Measurements from ENCODE around the gene SPNS2.

SPNS2 gene

DNA sequence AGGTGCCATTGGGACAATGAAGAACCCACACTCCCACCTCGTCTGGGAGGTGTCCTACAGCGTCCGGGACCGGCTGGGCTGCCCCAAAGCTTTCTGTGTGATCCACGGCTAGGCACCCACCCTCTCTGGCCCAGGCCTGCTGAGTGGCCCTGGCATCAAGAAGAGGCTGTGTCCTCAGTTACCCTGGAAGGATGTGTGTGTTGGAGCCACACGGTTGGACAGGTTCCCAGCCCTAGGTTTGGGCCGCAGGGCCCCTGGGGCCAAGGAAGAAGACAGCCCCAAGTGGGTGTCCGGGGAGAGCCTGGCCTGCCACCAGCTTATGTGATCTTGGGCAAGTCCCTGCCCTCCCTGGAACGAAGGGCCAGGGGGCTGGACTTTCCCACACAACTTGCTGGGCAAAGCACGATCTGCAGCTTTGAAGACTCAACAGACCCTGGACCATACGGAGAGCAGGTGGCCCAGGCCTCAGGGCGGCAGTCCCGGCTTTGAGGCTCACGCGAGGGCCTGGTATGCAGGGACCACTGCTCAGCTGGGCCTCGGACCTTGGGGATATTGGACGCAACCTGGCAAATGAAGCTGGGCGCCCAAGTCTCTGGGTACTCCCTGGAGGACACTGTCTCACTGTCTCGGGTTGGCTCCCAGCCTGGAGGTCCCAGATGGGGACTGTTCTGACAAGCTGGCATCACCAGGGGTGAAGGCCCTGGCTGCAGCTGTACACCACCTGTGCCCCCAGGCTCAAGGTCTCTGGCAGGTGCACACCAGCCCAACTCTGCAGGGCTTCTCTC, 39.0 kb downstream of the SPNS2 start:
- DNase-seq (ENCODE audit: low read depth): no peak

DNA sequence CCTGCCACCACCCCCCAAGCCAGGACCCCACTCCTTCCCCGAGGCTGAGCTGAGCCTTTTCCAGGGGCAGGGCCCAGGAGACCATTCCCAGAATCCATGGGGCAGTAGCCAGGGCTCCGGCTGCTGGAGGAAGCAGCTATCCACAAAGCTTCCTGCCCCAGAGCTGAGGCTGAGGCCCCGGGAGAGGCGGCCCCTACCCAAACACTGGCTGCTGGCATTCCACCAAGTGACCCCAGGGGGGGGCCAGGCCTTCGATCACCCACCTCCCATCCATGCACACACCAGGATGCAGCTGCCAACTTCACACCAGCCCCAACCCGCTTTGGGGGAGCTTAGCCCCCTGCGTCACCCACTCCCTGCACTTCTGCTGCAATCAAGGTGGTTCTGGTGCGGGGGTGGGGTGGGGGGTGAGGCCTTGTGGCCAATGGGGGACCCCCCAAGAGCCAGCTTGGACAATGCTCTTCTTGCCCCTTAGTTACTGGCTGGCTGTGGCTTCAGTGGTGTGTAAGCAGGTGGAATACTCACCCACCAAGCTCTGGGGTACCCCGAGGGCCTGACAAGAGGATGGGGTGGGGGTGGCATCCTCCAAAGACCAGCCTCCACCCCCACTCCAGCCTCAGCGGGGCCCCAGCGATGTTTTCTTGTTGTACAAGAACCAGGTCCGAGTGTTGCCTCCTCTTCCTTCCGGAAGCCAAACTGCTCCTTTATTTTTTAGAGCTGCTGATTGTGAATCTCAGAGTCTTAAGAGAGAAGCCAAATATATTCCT, 39.7 kb downstream of the SPNS2 start:
- DNase-seq (ENCODE audit: low read depth): no peak

DNA sequence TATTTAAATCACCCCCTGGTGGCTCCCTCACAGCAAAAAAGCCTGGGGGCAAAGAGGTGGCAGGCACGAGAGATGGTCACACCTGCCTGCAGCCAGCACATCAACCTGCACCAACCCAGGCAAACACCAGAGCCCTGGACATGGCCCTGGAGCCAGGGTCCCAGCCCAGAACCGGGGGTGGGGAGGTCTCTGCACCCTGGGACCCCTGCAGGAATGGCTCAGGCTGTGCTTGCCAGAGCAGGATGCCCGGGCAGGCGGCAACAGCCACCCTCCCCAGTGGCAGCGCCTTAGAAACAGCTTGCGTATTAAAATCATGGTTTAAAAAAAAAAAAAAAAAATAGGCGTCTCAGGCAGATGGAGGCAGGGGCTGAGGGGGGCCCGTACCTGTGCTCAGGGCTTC, 40.3 kb downstream of the SPNS2 start:
- DNase-seq (ENCODE audit: low read depth): no peak

GRCh38 chr17:4539576-4540223, 41.0 kb downstream of the SPNS2 start:
- no peak for DNase-seq (ENCODE audit: low read depth)

GRCh38 chr17:4540224-4540651, 41.6 kb downstream of the SPNS2 start:
- DNase-seq (ENCODE audit: low read depth): no peak

GRCh38 chr17:4540687-4541327, 42.1 kb downstream of the SPNS2 start:
- no peak for DNase-seq (ENCODE audit: low read depth)

GRCh38 chr17:4541328-4542002, 42.8 kb downstream of the SPNS2 start:
- DNase-seq (ENCODE audit: low read depth): no peak

DNA sequence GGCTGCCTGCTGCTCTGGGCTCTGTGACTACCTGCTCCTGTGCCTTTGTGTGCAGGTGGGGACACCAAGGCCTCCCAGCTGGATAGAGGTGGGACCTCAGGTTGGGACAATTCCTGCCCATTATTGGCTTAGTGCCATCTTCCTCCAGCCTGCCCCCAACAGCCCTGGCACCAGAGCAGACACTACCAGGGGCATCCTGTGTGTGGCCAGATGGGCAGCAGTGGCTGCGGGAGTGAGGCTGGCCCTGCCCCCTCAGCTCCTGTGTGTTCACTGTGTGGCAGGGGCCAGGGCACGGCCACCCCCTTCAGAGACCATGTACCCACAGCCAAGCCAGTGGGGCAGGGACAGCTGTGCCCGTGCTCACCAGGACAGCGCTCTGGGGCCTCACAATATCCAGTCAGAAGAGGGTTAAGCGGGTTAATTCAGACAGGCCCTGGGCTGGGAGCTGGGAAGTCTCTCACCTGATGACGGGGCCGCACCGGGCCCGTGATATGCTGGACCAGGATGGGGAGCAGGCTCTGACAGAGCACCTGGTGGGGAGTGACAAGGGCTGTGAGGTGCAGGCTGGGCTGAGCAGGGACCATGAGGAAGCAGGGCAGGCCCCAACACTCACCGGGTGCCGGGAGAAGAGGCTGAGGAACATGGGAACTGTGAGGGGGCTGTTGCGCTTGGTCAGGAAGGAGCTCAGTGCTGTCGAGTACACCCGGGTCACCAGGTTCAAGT, 43.5 kb downstream of the SPNS2 start:
- no peak for DNase-seq (ENCODE audit: low read depth)

- no peak for DNase-seq (ENCODE audit: low read depth)
These were observed 44.1 kb downstream of the SPNS2 start for GRCh38 chr17:4542726-4543191.

GRCh38 chr17:4543557-4544026, 44.9 kb downstream of the SPNS2 start:
- no peak for DNase-seq (ENCODE audit: low read depth)

GRCh38 chr17:4544135-4544950, 45.7 kb downstream of the SPNS2 start:
- DNase-seq (ENCODE audit: low read depth): no peak

- DNase-seq (ENCODE audit: low read depth): no peak
These were observed 46.2 kb downstream of the SPNS2 start for GRCh38 chr17:4544951-4545216.

- no peak for DNase-seq (ENCODE audit: low read depth)
These were observed 46.7 kb downstream of the SPNS2 start for GRCh38 chr17:4545217-4545951.

DNA sequence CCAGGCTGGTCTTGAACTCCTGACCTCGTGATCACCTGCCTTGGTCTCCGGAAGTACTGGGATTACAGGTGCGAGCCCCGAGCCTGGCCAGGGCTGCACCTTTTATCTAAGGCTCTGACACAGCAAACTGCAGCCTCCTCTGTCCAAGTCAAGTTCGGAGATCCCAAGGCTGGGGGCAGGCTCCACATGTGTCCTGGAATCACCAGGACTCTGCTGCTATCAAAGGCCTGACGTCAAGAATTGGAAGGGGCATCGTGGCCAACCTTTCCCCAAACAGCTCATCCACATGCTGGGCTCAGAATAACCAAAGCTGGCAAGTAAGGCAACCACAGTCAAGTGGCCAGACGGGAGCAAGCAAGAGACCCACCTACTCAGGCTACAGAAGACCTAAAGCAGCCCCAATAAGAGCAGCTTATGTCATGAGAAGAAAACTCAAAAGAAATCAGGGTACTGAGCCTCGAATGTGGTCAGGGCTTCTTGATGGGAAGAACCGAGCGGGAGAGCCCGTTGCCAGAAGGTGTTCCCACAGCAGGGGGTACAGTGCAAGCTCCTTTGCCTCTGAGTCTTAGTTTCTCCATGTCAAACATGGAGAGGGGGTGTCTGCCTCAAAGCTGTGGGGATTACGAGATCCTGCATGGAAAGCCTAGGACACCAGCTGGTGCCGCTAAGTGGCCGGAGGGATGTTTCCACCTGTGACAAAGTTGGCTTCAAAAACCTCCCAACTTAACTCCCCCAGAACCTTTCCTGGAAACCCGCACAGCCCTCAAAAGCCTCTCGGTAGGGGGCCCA, 48.6 kb downstream of the SPNS2 start:
- no peak for DNase-seq (ENCODE audit: low read depth)

DNA sequence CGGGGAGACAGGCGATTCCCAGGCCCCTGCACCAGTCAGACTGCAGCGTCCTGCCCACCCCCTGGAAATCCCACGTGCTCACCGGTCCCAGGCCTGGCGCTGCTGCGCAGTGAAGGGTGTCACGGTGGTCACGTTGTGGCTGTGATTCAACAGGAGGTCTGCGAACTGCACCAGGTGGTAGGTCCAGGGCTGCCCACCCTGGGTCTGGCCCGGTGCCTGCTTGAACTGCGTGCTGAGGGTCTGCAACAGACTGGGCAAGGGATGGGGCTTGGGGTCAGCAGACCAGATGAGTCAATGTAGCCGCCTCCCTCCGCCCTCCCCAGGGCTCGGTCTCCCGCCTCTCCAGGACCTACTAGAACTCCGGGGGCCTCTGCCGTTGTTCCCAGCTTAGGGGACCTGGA, 49.4 kb downstream of the SPNS2 start:
- DNase-seq (ENCODE audit: low read depth): no peak

DNA sequence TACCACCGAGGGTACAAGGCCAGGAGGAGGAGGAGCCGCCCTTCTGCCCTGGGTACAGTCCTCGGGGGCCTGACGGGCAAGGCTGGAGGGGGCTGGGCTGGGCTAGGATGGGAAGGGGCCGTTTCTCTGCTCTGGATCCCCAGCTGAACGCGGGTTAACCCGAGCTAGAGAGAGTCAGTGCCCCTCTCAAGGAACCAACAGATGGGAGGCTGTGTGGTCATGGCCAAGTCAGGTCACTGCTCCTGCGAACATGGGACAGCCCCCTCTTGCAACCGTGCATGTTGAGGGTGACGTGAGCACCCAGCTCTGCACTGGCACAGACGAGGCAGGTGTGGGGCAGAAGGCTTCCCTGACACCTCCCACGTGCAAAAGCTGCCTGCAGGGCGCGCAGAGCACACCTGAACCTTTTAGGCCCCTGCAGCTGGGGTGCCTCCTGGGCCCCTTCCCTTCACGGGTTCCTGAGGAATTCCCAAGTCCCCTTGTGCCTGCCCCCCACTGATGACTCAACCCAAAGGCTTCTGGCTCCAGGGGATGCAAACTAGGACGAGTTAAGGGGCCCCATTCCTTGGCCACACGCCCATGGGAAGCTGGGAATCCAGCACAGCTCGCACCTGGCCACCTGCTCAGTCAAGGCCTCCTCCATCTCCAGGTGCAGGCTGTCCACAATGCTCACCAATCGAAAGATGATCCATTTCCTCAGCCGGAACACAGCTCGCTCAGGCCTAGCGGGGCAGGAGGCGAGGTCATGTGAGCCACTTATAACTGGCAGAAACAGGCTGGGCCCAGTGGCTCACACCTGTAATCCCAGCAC, 50.2 kb downstream of the SPNS2 start:
- DNase-seq (ENCODE audit: low read depth): no peak

GRCh38 chr17:4549781-4550533, 51.3 kb downstream of the SPNS2 start:
- DNase-seq (ENCODE audit: low read depth): no peak
